Activated CD4-positive, alpha-beta memory T cell treated with anti-CD3 and anti-CD28 coated beads for 36 hours (primary cell): Measurements from ENCODE around the gene SELENOO. TPM values are rescaled to one million over a fixed set of nuclear protein-coding genes. Genes with fewer than 3 reads are reported as not detected.

Experiments used
- CTCF ChIA-PET: fragments of 350-600 bp; sonication (Branson Sonifier 250); formaldehyde crosslinking; loops from one replicate; lab custom pipeline; 2021; ENCODE audit warnings: antibody characterized with exemption, inconsistent platforms; lab: Charles Lee
- POLR2A ChIA-PET: fragments of 350-600 bp; sonication (Branson Sonifier 250); formaldehyde crosslinking; loops from one replicate; lab custom pipeline; 2021; ENCODE audit warnings: antibody characterized with exemption; lab: Charles Lee
- DNase-seq: peaks from one replicate; pipeline ENCODE4 v3.0.0-alpha.2; 2020
- H3K27ac Mint-ChIP-seq: one replicate; pipeline ENCODE4 v1.8.0; 2021; ENCODE audit warnings: mixed read lengths
- H3K27me3 Mint-ChIP-seq: one replicate; pipeline ENCODE4 v1.8.0; 2021; ENCODE audit warnings: mixed read lengths
- H3K36me3 Mint-ChIP-seq: one replicate; pipeline ENCODE4 v1.8.0; 2021; ENCODE audit warnings: mixed read lengths
- H3K4me1 Mint-ChIP-seq: one replicate; pipeline ENCODE4 v1.8.0; 2021; ENCODE audit warnings: low read depth, mixed read lengths
- H3K4me3 Mint-ChIP-seq: one replicate; pipeline ENCODE4 v1.8.0; 2021; ENCODE audit warnings: mild to moderate bottlenecking, mixed read lengths
- H3K9me3 Mint-ChIP-seq: one replicate; pipeline ENCODE4 v1.8.0; 2021; ENCODE audit warnings: mixed read lengths
- intact Hi-C: fragments of 100-400 bp; cut with micrococcal nuclease; formaldehyde crosslinking; loops from one replicate; pipeline ENCODE4 v1.15.1; 2023
- total RNA-seq, 2 experiments: library from RNA; stranded (reverse); gene quantifications; one replicate each; pipeline ENCODE4 v1.2.3, GENCODE V29; 2021

The SELENOO gene
- total RNA-seq, 2 experiments from 2014 or later, result 18.8 to 19.7 TPM

GRCh38 chr22:50227579-50228215, 26.9 kb downstream of the SELENOO start:
- ChIA-PET POLR2A (no interaction called here), CTCF (interaction anchor here (0.7 to 1.2 kb wide), 2 partner anchors 9 to 15 kb away, joined by 3 read pairs; no protein-coding TSS in a partner anchor)
- intact Hi-C loops, result no loop called here
- H3K4me3 Mint-ChIP-seq, result no peak overlapping the region
- H3K9me3 Mint-ChIP-seq, result no peaks in the 10 kb centered on the region
- peaks cover 9% of the 10 kb centered on the region for H3K36me3 Mint-ChIP-seq
- no peaks in the 10 kb centered on the region for H3K4me1 Mint-ChIP-seq
- no peak overlapping the region for H3K27ac Mint-ChIP-seq
- no peak for DNase-seq
- H3K27me3 Mint-ChIP-seq, result no peaks in the 10 kb centered on the region

- Mint-ChIP-seq H3K36me3 (peaks cover 4% of the 10 kb centered on the region), H3K4me1 (no peaks in the 10 kb centered on the region), H3K27me3 (no peaks in the 10 kb centered on the region), H3K9me3 (no peaks in the 10 kb centered on the region), H3K4me3 (no peak overlapping the region), H3K27ac (no peak overlapping the region)
- intact Hi-C loops, result no loop called here
- no peak for DNase-seq
- POLR2A ChIA-PET, result no interaction called here
- CTCF ChIA-PET, result interaction anchor here (0.7 kb wide), 1 partner anchor 14 kb away, joined by 3 read pairs; no protein-coding TSS in a partner anchor
Observed at GRCh38 chr22:50228366-50228765, 27.6 kb downstream of the SELENOO start.

GRCh38 chr22:50229370-50229769, 28.6 kb downstream of the SELENOO start:
- Mint-ChIP-seq H3K4me3 (no peak overlapping the region), H3K27me3 (no peaks in the 10 kb centered on the region), H3K36me3 (no peaks in the 10 kb centered on the region), H3K27ac (no peak overlapping the region), H3K9me3 (no peaks in the 10 kb centered on the region), H3K4me1 (no peaks in the 10 kb centered on the region)
- CTCF ChIA-PET, result no interaction called here
- no peak for DNase-seq
- POLR2A ChIA-PET, result no interaction called here
- intact Hi-C loops, result no loop called here

GRCh38 chr22:50232481-50233151, 31.8 kb downstream of the SELENOO start:
- Mint-ChIP-seq H3K4me3 (no peak overlapping the region), H3K36me3 (peaks cover 6% of the 10 kb centered on the region), H3K4me1 (no peaks in the 10 kb centered on the region), H3K27me3 (no peaks in the 10 kb centered on the region), H3K27ac (no peak overlapping the region), H3K9me3 (no peaks in the 10 kb centered on the region)
- POLR2A ChIA-PET, result no interaction called here
- intact Hi-C loops, result no loop called here
- CTCF ChIA-PET, result interaction anchor here (0.6 to 1.8 kb wide), 4 partner anchors 8 to 84 kb away, joined by 3 to 7 read pairs (median 4); no protein-coding TSS in a partner anchor
- no peak for DNase-seq

GRCh38 chr22:50233223-50233622, 32.4 kb downstream of the SELENOO start:
- Mint-ChIP-seq H3K27ac (no peak overlapping the region), H3K4me3 (no peak overlapping the region), H3K4me1 (no peaks in the 10 kb centered on the region), H3K36me3 (peaks cover 9% of the 10 kb centered on the region), H3K9me3 (no peaks in the 10 kb centered on the region), H3K27me3 (no peaks in the 10 kb centered on the region)
- ChIA-PET CTCF (interaction anchor here (1.3 to 1.8 kb wide), 2 partner anchors 7 to 85 kb away, joined by 3 to 5 read pairs; no protein-coding TSS in a partner anchor), POLR2A (no interaction called here)
- DNase-seq, result no peak
- intact Hi-C loops, result no loop called here

- H3K9me3 Mint-ChIP-seq, result no peaks in the 10 kb centered on the region
- intact Hi-C loops, result no loop called here
- ChIA-PET POLR2A (no interaction called here), CTCF (interaction anchor here (0.6 to 7.0 kb wide), 5 partner anchors 9 to 469 kb away, joined by 3 to 34 read pairs (median 3); no protein-coding TSS in a partner anchor)
- peaks cover 9% of the 10 kb centered on the region for H3K36me3 Mint-ChIP-seq
- no peak overlapping the region for H3K4me3 Mint-ChIP-seq
- DNase-seq, result no peak
- H3K27ac Mint-ChIP-seq, result no peak overlapping the region
- no peaks in the 10 kb centered on the region for H3K27me3 Mint-ChIP-seq
- H3K4me1 Mint-ChIP-seq, result peaks cover 12% of the 10 kb centered on the region
Observed at GRCh38 chr22:50236731-50237409, 36.1 kb downstream of the SELENOO start.

- no peaks in the 10 kb centered on the region for H3K9me3 Mint-ChIP-seq
- intact Hi-C loops, result no loop called here
- H3K4me3 Mint-ChIP-seq, result no peak overlapping the region
- H3K27me3 Mint-ChIP-seq, result no peaks in the 10 kb centered on the region
- peaks cover 26% of the 10 kb centered on the region for H3K4me1 Mint-ChIP-seq
- peak overlapping the region; percentile 38 for H3K27ac Mint-ChIP-seq
- POLR2A ChIA-PET, result no interaction called here
- DNase-seq, result no peak
- CTCF ChIA-PET, result interaction anchor here (0.9 to 7.0 kb wide), 3 partner anchors 55 to 103 kb away, joined by 3 to 34 read pairs (median 4); no protein-coding TSS in a partner anchor
- H3K36me3 Mint-ChIP-seq, result peaks cover 14% of the 10 kb centered on the region
Observed at GRCh38 chr22:50238755-50239154, 37.9 kb downstream of the SELENOO start.

GRCh38 chr22:50242406-50242949, 41.7 kb downstream of the SELENOO start:
- peaks cover 13% of the 10 kb centered on the region for H3K36me3 Mint-ChIP-seq
- DNase-seq, result no peak
- H3K9me3 Mint-ChIP-seq, result no peaks in the 10 kb centered on the region
- ChIA-PET POLR2A (no interaction called here), CTCF (interaction anchor here (0.7 to 7.0 kb wide), 18 partner anchors 9 to 378 kb away, joined by 3 to 34 read pairs (median 3); partner anchors contain the start of genes HDAC10 and SCO2)
- no peaks in the 10 kb centered on the region for H3K27me3 Mint-ChIP-seq
- H3K4me3 Mint-ChIP-seq, result peak overlapping the region; percentile 91
- H3K4me1 Mint-ChIP-seq, result peaks cover 35% of the 10 kb centered on the region
- no peak overlapping the region for H3K27ac Mint-ChIP-seq
- intact Hi-C loops, result loop anchor here (5.0 kb wide), 1 partner anchor 50 kb away; no protein-coding TSS in a partner anchor

- ChIA-PET CTCF (interaction anchor here (0.6 to 7.0 kb wide), 17 partner anchors 8 to 377 kb away, joined by 3 to 34 read pairs (median 4); partner anchors contain the start of genes HDAC10, LMF2, MAPK12 and NCAPH2), POLR2A (interaction anchor here (0.6 to 1.3 kb wide), 8 partner anchors 19 to 377 kb away, joined by 3 to 5 read pairs (median 4); partner anchors contain the start of genes LMF2, NCAPH2 and SCO2)
- Mint-ChIP-seq H3K4me3 (peak overlapping the region; percentile 91), H3K9me3 (no peaks in the 10 kb centered on the region), H3K4me1 (peaks cover 41% of the 10 kb centered on the region), H3K36me3 (peaks cover 13% of the 10 kb centered on the region), H3K27ac (peak overlapping the region; percentile 90), H3K27me3 (no peaks in the 10 kb centered on the region)
- intact Hi-C loops, result loop anchor here (2.0 to 5.0 kb wide), 4 partner anchors 52 to 377 kb away; partner anchors contain the start of genes NCAPH2 and PPP6R2
- no peak for DNase-seq
Observed at GRCh38 chr22:50243685-50244419, 43.0 kb downstream of the SELENOO start.

- Mint-ChIP-seq H3K4me1 (peaks cover 41% of the 10 kb centered on the region), H3K27me3 (no peaks in the 10 kb centered on the region), H3K4me3 (peak within 1 kb of the TSS; percentile 91), H3K9me3 (no peaks in the 10 kb centered on the region), H3K27ac (peak within 1 kb of the TSS; percentile 90), H3K36me3 (peaks cover 13% of the 10 kb centered on the region)
- ChIA-PET POLR2A (interaction anchor here (0.6 to 1.3 kb wide), 7 partner anchors 19 to 290 kb away, joined by 3 to 5 read pairs (median 3); partner anchors contain the start of genes LMF2, NCAPH2 and SCO2), CTCF (interaction anchor here (0.6 to 2.8 kb wide), 15 partner anchors 8 to 376 kb away, joined by 3 to 9 read pairs (median 3); partner anchors contain the start of genes LMF2, MAPK12, NCAPH2 and SCO2)
- intact Hi-C loops, result loop anchor here (2.0 to 5.0 kb wide), 4 partner anchors 52 to 376 kb away; partner anchors contain the start of genes NCAPH2 and PPP6R2
- DNase-seq, result peak; percentile 95
Observed at GRCh38 chr22:50244420-50245213, 43.8 kb downstream of the SELENOO start, which contains the start of gene TUBGCP6. TUBGCP6 (minus strand) TSS chr22:50245023; CDS start chr22:50244459, 564 bp downstream.
